IMR-90 (cell line): ENCODE data around the gene HIF1A. TPM values are rescaled to one million over a fixed set of nuclear protein-coding genes. Genes with fewer than 3 reads are reported as not detected.
A peak's percentile ranks its signal among the peaks of the same experiment; 100 is the strongest.
"Not testable (repeated sequence)": the region's sequence is repeated elsewhere in the genome, so short reads cannot be mapped to it uniquely, and the experiment has no call there.

Experiments
- ATAC-seq: fragments of 200-7000 bp; cut with Tn5 transposase; 2 replicates; pipeline ENCODE4 v1.9.1; 2020; ENCODE audit warnings: low read depth, mild to moderate bottlenecking, moderate library complexity
- BruUV-seq: library from RNA; stranded (reverse); fragments of 400-500 nt; replicated peaks from 2 replicates; lab custom pipeline; 2021; lab: Mats Ljungman, UMichigan
- CTCF ChIA-PET: fragments of 300-600 bp; formaldehyde crosslinking; extraction: SDS; loops from one replicate; lab custom pipeline; 2021; ENCODE audit warnings: antibody characterized with exemption; lab: Yijun Ruan, JAX
- POLR2A ChIA-PET: fragments of 300-600 bp; sonication (Branson Sonifier 250); formaldehyde crosslinking; loops from one replicate; lab custom pipeline; 2022; ENCODE audit warnings: antibody characterized with exemption; ENCODE audit not compliant: unreplicated experiment; lab: Charles Lee
- DNase-seq: peaks from one replicate; pipeline ENCODE4 v3.0.0; 2013
- H2AFZ ChIP-seq: replicated peaks from 2 replicates; pipeline ENCODE3; 2013; ENCODE audit warnings: low read length, mild to moderate bottlenecking; ENCODE audit not compliant: poor library complexity
- H2AK5ac ChIP-seq: 2 replicates; pipeline ENCODE4 v1.6.1; 2013; ENCODE audit warnings: low read depth, low read length, inconsistent platforms
- H2AK9ac ChIP-seq: replicated peaks from 2 replicates; pipeline ENCODE3; 2013; ENCODE audit warnings: mild to moderate bottlenecking, low read depth, low read length, moderate library complexity; ENCODE audit not compliant: poor library complexity
- H2BK120ac ChIP-seq: 2 replicates; pipeline ENCODE4 v1.6.1; 2013; ENCODE audit warnings: low read depth, low read length, inconsistent platforms
- H2BK15ac ChIP-seq: 3 replicates; pipeline ENCODE4 v1.6.1; 2013; ENCODE audit warnings: low read depth, low read length, inconsistent platforms
- H2BK20ac ChIP-seq: 2 replicates; pipeline ENCODE4 v1.6.1; 2013; ENCODE audit warnings: low read depth, mild to moderate bottlenecking, inconsistent platforms, low read length, moderate library complexity
- H2BK5ac ChIP-seq: 2 replicates; pipeline ENCODE4 v1.6.1; 2013; ENCODE audit warnings: mild to moderate bottlenecking, low read depth, low read length, inconsistent platforms; ENCODE audit not compliant: poor library complexity, severe bottlenecking
- H3K14ac ChIP-seq: replicated peaks from 2 replicates; pipeline ENCODE4 v1.6.1; 2013; ENCODE audit warnings: low read depth, low read length, inconsistent platforms
- H3K18ac ChIP-seq: 2 replicates; pipeline ENCODE4 v1.6.1; 2013; ENCODE audit warnings: low read depth, low read length, control low read depth
- H3K23ac ChIP-seq: 2 replicates; pipeline ENCODE4 v1.6.1; 2013; ENCODE audit warnings: low read depth, low read length, inconsistent platforms
- H3K27ac ChIP-seq: 2 replicates; pipeline ENCODE4 v1.5.1; 2013; ENCODE audit warnings: mild to moderate bottlenecking, control low read depth, low read length; ENCODE audit not compliant: insufficient read depth
- H3K27me3 ChIP-seq: 2 replicates; pipeline ENCODE4 v1.6.1; 2013; ENCODE audit warnings: low read length; ENCODE audit not compliant: control insufficient read depth, insufficient read depth
- H3K36me3 ChIP-seq: 2 replicates; pipeline ENCODE4 v1.6.1; 2013; ENCODE audit warnings: low read length, mixed read lengths; ENCODE audit not compliant: control insufficient read depth, insufficient read depth
- H3K4ac ChIP-seq: 2 replicates; pipeline ENCODE4 v1.6.1; 2013; ENCODE audit warnings: low read depth, low read length, inconsistent platforms
- H3K4me1 ChIP-seq: 2 replicates; pipeline ENCODE4 v1.6.1; 2013; ENCODE audit warnings: low read length, mixed read lengths; ENCODE audit not compliant: control insufficient read depth, insufficient read depth
- H3K4me2 ChIP-seq: 2 replicates; pipeline ENCODE4 v1.6.1; 2013; ENCODE audit warnings: low read depth, mild to moderate bottlenecking, control low read depth, low read length, moderate library complexity
- H3K4me3 ChIP-seq: 2 replicates; pipeline ENCODE4 v1.5.1; 2013; ENCODE audit warnings: low read depth, mild to moderate bottlenecking, control low read depth, low read length, moderate library complexity; ENCODE audit not compliant: insufficient read depth
- H3K56ac ChIP-seq: 2 replicates; pipeline ENCODE4 v1.6.1; 2013; ENCODE audit warnings: low read length, inconsistent platforms; ENCODE audit not compliant: insufficient read depth; ENCODE audit errors: extremely low read depth
- H3K79me1 ChIP-seq, 2 experiments: 2 replicates each; pipeline ENCODE4 v1.6.1; 2013; ENCODE audit warnings: low read length in 2 of 2, inconsistent platforms in 1 of 2, low read depth in 1 of 2
- H3K9ac ChIP-seq: 2 replicates; pipeline ENCODE4 v1.6.1; 2013; ENCODE audit warnings: low read depth, low read length, control low read depth
- H3K9me1 ChIP-seq: 2 replicates; pipeline ENCODE4 v1.6.1; 2013; ENCODE audit warnings: low read length, inconsistent platforms; ENCODE audit not compliant: insufficient read depth
- H3K9me3 ChIP-seq: 2 replicates; pipeline ENCODE4 v1.6.1; 2013; ENCODE audit warnings: low read length; ENCODE audit not compliant: control insufficient read depth, insufficient read depth
- H4K20me1 ChIP-seq: 2 replicates; pipeline ENCODE4 v1.6.1; 2013; ENCODE audit warnings: low read length, inconsistent platforms; ENCODE audit not compliant: insufficient read depth
- H4K5ac ChIP-seq: 2 replicates; pipeline ENCODE4 v1.6.1; 2013; ENCODE audit warnings: mild to moderate bottlenecking, low read depth, low read length, control low read depth
- H4K8ac ChIP-seq, 2 experiments: 2 replicates each; pipeline ENCODE4 v1.6.1; 2013; ENCODE audit warnings: low read depth in 2 of 2, low read length in 2 of 2, control low read depth in 1 of 2, inconsistent platforms in 1 of 2
- H4K91ac ChIP-seq: 2 replicates; pipeline ENCODE4 v1.6.1; 2013; ENCODE audit warnings: low read depth, low read length, inconsistent platforms; ENCODE audit not compliant: insufficient read depth
- BHLHE40 ChIP-seq: fragments of 150-350 bp; IDR thresholded peaks from 2 replicates; pipeline ENCODE4 v1.6.1; 2016; ENCODE audit warnings: mild to moderate bottlenecking, low read depth, low read length
- CHD1 ChIP-seq: IDR thresholded peaks from 2 replicates; pipeline ENCODE4 v1.6.1; 2012; ENCODE audit warnings: low read depth, low read length, improper control_type of control experiment
- dilution Hi-C: fragments of 300-500 bp; cut with HindIII; formaldehyde crosslinking; loops from one replicate; pipeline ENCODE4 v1.14.3; 2018; ENCODE audit warnings: low sequenced_read_pairs; ENCODE audit not compliant: unreplicated experiment
- in situ Hi-C: fragments of 300-500 bp; cut with MboI; formaldehyde crosslinking; loops from 3 replicates; pipeline ENCODE4 v1.14.3; 2019; ENCODE audit warnings: low sequenced_read_pairs, inconsistent platforms, mixed read lengths
- intact Hi-C: fragments of 100-400 bp; cut with micrococcal nuclease; formaldehyde crosslinking; loops from 2 replicates; pipeline ENCODE4 v1.10.0; 2022
- polyA plus RNA-seq, 3 experiments: library from polyadenylated mRNA; depleted of rRNA; stranded (reverse); fragments of >200 nt; gene quantifications; 2 replicates each; pipeline ENCODE4 v1.2.3, GENCODE V29; 2012; ENCODE audit warnings: low replicate concordance in 1 of 3
- total RNA-seq: library from RNA; depleted of rRNA; stranded (reverse); fragments of >200 nt; gene quantifications from 2 replicates; pipeline ENCODE4 v1.2.3, GENCODE V29; 2012

HIF1A gene
- total and polyA plus RNA-seq, 2 of the 4 experiments (the other 2 are of a cell fraction), result 128 to 301 TPM

- no peak for TF ChIP-seq CHD1
Observed at GRCh38 chr14:61754627-61755381, 59.5 kb downstream of the HIF1A start (continued).

- BruUV-seq, result not testable (repeated sequence)
Observed at GRCh38 chr14:61755382-61755742, 60.0 kb downstream of the HIF1A start.

More at GRCh38 chr14:61755382-61755742, 60.0 kb downstream of the HIF1A start:
- peak overlapping the region; percentile 76; the same call in 1 of the 2 replicates for H4K5ac ChIP-seq
- H3K18ac ChIP-seq, result peak overlapping the region; percentile 74
- CTCF ChIA-PET, in situ Hi-C loops, H3K4me2 ChIP-seq, H4K20me1 ChIP-seq, H3K9ac ChIP-seq, H2AK9ac ChIP-seq, dilution Hi-C loops, H3K36me3 ChIP-seq, H3K79me1 ChIP-seq, H3K56ac ChIP-seq, ATAC-seq, DNase-seq, H3K4me1 ChIP-seq, H3K23ac ChIP-seq, H3K9me1 ChIP-seq, POLR2A ChIA-PET, H3K9me3 ChIP-seq, H2AFZ ChIP-seq, intact Hi-C loops, H3K27me3 ChIP-seq, H3K4me3 ChIP-seq: not testable (repeated sequence)
- H2BK120ac ChIP-seq, result peak overlapping the region; percentile 51; the same call in 1 of the 2 replicates
- H2BK5ac ChIP-seq, result peak overlapping the region; percentile 99
- H3K27ac ChIP-seq, result peak overlapping the region; percentile 75
- TF ChIP-seq BHLHE40, result peak; percentile 16; the same call in 1 of the 2 replicates
- H3K14ac ChIP-seq, result peak overlapping the region; percentile 5
- H2AK5ac ChIP-seq, result peak overlapping the region; percentile 37
- peak overlapping the region; percentile 44 for H3K4ac ChIP-seq
- H4K91ac ChIP-seq, result peak overlapping the region; percentile 72
- peak overlapping the region; percentile 54 to 66 for H4K8ac ChIP-seq
- H2BK15ac ChIP-seq, result peak overlapping the region; percentile 56; the same call in 1 of the 3 replicates
- peak overlapping the region; percentile 17; the same call in 1 of the 2 replicates for H2BK20ac ChIP-seq
